WI38 (cell line): Measurements from ENCODE around the gene ZDHHC8.
A peak's percentile ranks its signal among the peaks of the same experiment; 100 is the strongest.

Experiments
- H3K4me3 ChIP-seq: 2 replicates; pipeline ENCODE4 v1.5.1; 2011; ENCODE audit warnings: low read depth, mild to moderate bottlenecking, control low read depth, low read length
- TF ChIP-seq, protein P1 (sequence below): IDR thresholded peaks from 2 replicates; pipeline ENCODE4 v1.5.1; 2012; ENCODE audit warnings: low read depth, mild to moderate bottlenecking, control low read depth, low read length

ZDHHC8 gene

DNA sequence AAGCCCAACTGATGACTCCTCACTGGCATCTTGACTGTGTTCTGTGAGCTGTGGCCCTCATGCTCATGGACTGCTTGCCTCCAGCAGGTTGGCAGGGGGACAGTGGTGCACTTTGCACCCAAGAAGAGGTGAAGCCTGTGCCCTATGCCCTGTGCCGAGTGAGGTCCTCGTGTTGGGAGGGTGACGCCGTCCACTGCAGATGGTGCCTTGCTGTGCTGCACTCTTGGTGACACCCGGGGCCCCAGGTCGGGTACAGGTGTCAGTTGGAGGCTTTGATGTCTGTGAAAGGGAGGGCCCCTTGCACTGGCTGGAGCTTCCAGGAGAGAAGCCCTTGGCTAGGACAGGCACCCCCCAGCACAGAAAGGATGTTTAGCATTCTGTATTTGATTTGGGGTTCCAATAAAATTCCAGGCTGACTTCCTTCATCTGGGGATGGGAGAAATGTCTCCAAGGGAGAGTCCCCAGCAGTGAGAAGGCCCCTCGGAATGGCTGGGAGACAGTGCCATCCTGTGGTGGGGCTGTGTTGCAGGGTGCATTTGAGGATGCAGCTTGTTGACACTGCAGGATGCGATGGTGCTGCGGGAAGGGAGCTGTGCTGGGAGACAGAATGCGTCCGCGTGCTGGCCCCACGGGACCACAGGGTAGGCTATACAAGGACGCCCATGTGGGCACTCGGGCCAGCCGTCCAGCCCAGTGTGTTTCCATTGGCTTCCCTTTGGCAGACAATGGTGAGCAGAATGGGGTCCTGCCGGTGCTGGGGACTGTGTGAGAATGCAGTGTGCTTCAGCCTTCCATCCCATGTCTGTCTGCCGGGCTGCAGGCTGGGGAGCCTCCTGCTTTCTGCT, 2.5 kb upstream of the ZDHHC8 start:
- H3K4me3 ChIP-seq = no peak overlapping the region
- TF ChIP-seq, protein P1, sequence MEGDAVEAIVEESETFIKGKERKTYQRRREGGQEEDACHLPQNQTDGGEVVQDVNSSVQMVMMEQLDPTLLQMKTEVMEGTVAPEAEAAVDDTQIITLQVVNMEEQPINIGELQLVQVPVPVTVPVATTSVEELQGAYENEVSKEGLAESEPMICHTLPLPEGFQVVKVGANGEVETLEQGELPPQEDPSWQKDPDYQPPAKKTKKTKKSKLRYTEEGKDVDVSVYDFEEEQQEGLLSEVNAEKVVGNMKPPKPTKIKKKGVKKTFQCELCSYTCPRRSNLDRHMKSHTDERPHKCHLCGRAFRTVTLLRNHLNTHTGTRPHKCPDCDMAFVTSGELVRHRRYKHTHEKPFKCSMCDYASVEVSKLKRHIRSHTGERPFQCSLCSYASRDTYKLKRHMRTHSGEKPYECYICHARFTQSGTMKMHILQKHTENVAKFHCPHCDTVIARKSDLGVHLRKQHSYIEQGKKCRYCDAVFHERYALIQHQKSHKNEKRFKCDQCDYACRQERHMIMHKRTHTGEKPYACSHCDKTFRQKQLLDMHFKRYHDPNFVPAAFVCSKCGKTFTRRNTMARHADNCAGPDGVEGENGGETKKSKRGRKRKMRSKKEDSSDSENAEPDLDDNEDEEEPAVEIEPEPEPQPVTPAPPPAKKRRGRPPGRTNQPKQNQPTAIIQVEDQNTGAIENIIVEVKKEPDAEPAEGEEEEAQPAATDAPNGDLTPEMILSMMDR = 0 out of 2 replicates have a peak, but pooled peaks have one; percentile 8

DNA sequence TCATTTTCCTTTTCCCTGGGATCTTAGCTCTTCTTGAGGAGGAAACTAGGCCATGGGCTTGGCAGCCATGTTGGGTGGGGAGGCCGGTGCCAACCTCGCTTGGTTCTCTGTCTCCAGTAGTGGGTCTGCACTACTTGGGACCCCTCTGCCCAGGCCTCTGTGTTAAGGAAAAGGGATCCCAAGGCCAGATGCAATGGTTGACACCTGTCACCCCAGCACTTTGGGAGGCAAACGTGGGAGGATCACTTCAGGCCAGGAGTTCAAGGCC, 1.9 kb upstream of the ZDHHC8 start:
- TF ChIP-seq, protein P1 = no peak
- H3K4me3 ChIP-seq = no peak overlapping the region

DNA sequence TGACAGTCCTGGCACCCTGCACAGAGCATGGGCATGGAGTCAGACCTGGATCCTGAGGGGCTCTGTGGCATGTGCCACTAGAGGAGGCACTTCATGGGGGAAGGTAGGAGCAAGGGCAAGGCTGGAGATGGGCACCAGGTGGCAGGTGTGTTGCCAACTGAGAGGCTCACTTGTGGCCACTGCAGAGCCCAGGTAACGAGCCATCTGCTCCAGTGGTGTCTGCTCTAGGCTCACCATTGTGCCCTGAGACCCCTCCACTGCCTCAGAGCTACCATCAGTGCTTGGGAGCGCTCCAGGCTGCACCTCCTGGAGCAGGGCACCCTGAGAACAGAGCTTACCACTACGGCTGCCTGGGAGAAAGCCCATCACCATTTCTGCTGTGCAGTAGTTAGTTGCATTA, 1.3 kb upstream of the ZDHHC8 start:
- TF ChIP-seq, protein P1 = no peak
- no peak overlapping the region for H3K4me3 ChIP-seq

DNA sequence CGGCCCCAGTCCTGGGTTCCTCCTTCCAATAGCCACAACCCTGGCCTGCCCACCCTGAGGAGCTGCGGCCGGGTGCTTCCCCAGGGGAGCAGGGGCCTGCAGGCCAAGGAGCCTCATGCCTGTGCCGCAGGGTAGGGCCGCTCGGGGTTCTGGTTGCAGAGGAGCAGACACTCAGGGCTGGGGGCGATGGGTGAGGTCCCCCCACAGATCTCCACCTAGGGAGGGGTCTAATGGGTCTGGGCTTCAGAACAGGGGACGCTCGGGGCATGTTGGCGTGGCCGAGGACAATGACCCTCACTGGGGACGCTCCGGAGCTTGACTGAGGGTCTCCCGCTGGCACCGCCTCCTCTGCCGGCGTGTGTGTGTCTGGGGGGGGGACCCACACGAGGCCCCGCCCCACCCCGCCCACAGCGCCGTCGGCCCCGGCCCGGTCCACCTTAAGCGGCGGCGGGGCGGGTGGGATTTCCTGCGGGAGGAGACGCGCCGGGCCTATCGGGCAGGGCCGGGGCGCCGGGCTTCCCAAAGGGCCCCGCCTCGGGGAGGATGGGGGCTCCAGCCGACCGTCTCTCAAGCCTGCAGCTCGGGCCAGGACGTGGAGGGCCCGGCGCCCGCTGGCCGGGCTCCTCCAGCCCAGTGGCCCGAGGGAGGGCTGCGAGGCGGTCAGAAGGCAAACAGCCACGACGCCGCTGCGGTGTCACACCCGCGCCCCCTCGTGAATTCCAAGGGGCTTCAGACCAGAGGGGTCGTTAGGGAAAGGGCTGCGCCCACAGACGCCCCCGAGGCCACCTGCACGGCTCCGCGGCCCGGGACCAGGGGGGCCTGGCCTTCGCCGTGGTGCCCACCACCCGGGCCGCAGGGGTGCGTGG, 640 bp upstream of the ZDHHC8 start:
- peak overlapping the region; percentile 82 for H3K4me3 ChIP-seq
- TF ChIP-seq, protein P1 = no peak

DNA sequence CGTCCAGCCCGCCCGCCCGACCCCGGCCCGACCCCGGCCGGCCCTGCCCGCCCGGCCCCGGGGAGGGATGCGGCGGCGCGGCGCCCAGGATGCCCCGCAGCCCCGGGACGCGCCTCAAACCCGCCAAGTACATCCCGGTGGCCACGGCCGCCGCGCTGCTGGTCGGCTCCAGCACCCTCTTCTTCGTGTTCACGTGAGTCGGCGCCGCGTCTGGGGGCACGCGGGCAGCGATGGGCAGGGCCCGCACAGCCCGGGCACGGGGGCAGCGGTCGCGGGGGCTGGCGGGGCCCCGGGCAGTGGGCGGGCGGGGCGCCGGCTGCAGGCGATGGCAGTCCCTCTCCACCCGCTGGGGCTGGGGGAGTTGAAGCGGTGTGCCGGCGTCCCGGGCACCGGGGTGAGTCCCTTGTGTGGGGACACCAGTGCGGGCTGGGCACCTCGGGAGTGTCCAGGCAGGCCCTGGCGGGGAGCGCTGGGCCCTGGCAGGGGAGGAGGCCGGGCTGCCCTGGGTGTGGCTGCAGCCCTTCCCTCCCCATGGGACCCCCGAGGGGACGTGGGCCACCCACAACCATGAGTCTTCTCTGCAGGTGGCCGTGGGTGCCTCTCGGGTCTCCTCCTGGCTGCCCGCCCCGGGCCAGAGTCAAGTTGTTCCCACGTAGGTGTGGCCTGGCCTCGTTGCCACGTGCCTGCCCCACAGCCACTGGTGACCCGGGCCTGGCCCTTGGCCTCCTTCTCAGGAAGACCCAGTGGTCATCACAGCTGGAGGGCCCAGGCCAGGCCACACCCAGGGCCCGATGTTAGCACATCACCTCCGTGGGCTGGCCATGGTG, 468 bp downstream of the ZDHHC8 start:
- TF ChIP-seq, protein P1 = no peak
- peak overlapping the region; percentile 85 for H3K4me3 ChIP-seq

DNA sequence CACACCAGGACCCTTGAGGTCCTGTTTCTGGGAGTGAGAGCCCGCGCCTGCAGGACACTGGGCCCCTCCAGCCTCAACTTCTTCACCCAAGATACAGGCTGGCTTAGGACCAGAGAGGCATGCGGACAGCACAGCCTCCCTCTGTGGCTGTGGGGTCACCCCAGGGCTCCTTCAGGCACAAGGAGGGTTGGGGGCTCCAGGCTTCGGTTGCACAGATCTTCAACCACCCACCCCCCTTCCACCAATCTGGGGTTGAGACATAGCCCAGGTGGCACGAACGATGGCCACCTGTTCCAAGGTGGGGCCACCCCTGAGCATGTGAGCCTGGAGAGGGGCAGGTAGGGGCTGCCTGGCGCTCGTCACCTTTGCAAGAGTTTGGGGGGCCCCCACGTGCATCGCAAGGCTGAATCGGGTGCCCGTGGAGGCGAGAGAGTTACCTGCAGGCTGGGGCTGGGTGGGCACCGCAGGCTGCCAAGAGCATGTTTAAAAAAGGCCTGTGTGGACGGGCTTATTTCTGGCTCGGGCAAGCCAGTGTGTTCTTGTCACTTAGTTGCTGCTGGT, 1.2 kb downstream of the ZDHHC8 start:
- peak overlapping the region; percentile 85 for H3K4me3 ChIP-seq
- TF ChIP-seq, protein P1 = no peak
